WTC11 (cell line): Measurements from ENCODE around the gene DACT3.

Source experiments
- ARID4B ChIP-seq: sonication (generic); formaldehyde crosslinking; IDR thresholded peaks from 2 replicates; pipeline ENCODE4 v1.8.0; 2023; ENCODE audit warnings: missing genetic modification reagents, mild to moderate bottlenecking, borderline replicate concordance
- GABPB1 ChIP-seq: sonication (generic); formaldehyde crosslinking; IDR thresholded peaks from 2 replicates; pipeline ENCODE4 v1.8.1; 2023; ENCODE audit warnings: mild to moderate bottlenecking, missing genetic modification reagents
- NFATC4 ChIP-seq: fragments of 250-450 bp; sonication (Bioruptor Pico); IDR thresholded peaks from 2 replicates; pipeline ENCODE4 v1.9.0; 2021; ENCODE audit warnings: mild to moderate bottlenecking
- OVOL2 ChIP-seq: fragments of 250-450 bp; sonication (Bioruptor Pico); IDR thresholded peaks from 2 replicates; pipeline ENCODE4 v1.9.0; 2021; ENCODE audit warnings: mild to moderate bottlenecking, borderline replicate concordance
- TEAD4 ChIP-seq: sonication (generic); formaldehyde crosslinking; IDR thresholded peaks from 2 replicates; pipeline ENCODE4 v1.8.0; 2022; ENCODE audit warnings: mild to moderate bottlenecking, missing genetic modification reagents
- USF2 ChIP-seq: sonication (generic); formaldehyde crosslinking; IDR thresholded peaks from 2 replicates; pipeline ENCODE4 v1.8.1; 2023; ENCODE audit warnings: mild to moderate bottlenecking, missing genetic modification reagents, moderate library complexity
- ZNF138 ChIP-seq: sonication (generic); formaldehyde crosslinking; conservative IDR thresholded peaks from 2 replicates; pipeline ENCODE4 v1.8.1; 2022; ENCODE audit warnings: mild to moderate bottlenecking, moderate library complexity, missing genetic modification reagents
- ZNF263 ChIP-seq: sonication (generic); formaldehyde crosslinking; IDR thresholded peaks from 2 replicates; pipeline ENCODE4 v1.8.1; 2022; ENCODE audit warnings: low read depth, mild to moderate bottlenecking, moderate library complexity, missing genetic modification reagents
- TF ChIP-seq, protein P1 (sequence below): fragments of 200-600 bp; IDR thresholded peaks from 2 replicates; pipeline ENCODE4 v1.8.0; 2022; ENCODE audit warnings: antibody characterized with exemption

- TF ChIP-seq, protein P1, sequence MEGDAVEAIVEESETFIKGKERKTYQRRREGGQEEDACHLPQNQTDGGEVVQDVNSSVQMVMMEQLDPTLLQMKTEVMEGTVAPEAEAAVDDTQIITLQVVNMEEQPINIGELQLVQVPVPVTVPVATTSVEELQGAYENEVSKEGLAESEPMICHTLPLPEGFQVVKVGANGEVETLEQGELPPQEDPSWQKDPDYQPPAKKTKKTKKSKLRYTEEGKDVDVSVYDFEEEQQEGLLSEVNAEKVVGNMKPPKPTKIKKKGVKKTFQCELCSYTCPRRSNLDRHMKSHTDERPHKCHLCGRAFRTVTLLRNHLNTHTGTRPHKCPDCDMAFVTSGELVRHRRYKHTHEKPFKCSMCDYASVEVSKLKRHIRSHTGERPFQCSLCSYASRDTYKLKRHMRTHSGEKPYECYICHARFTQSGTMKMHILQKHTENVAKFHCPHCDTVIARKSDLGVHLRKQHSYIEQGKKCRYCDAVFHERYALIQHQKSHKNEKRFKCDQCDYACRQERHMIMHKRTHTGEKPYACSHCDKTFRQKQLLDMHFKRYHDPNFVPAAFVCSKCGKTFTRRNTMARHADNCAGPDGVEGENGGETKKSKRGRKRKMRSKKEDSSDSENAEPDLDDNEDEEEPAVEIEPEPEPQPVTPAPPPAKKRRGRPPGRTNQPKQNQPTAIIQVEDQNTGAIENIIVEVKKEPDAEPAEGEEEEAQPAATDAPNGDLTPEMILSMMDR: no peak
- peak; percentile 90 for TF ChIP-seq USF2
- TF ChIP-seq ZNF138 (CRISPR knock-in tag): no peak
- no peak for TF ChIP-seq OVOL2 (CRISPR knock-in tag)
- TF ChIP-seq ARID4B: no peak
- no peak for TF ChIP-seq TEAD4 (CRISPR knock-in tag)
- no peak for TF ChIP-seq ZNF263
- TF ChIP-seq GABPB1 (CRISPR knock-in tag): no peak
- no peak for TF ChIP-seq NFATC4 (CRISPR knock-in tag)
Measured at GRCh38 chr19:46661020-46661731, at the start of gene DACT3.
